ENCODE measurements around the gene AP1B1.

GRCh38 chr22:29379258-29379657, 9.1 kb downstream of the AP1B1 start:
- TF ChIP-seq BHLHE40 (IDR thresholded peaks at IDR 0.05; ENCODE audit: low read depth, low read length) (no peak), CTCF (conservative IDR thresholded peaks at IDR 0.05; ENCODE audit: low read depth, low read length) (no peak), RAD21 (IDR thresholded peaks at IDR 0.05; ENCODE audit: low read length) (no peak), MXI1 (IDR thresholded peaks at IDR 0.05; ENCODE audit: borderline replicate concordance, low read depth, low read length) (no peak), POLR2A (IDR thresholded peaks at IDR 0.05; ENCODE audit: low read depth, low read length) (no peak), MAZ (IDR thresholded peaks at IDR 0.05; ENCODE audit: borderline replicate concordance, low read depth, low read length) (no peak), RCOR1 (IDR thresholded peaks at IDR 0.05; ENCODE audit: insufficient replicate concordance, low read length) (no peak), MAFK (IDR thresholded peaks at IDR 0.05; ENCODE audit: low read depth, low read length) (no peak), CEBPB (IDR thresholded peaks at IDR 0.05; ENCODE audit: low read depth, low read length) (no peak), RFX5 (IDR thresholded peaks at IDR 0.05; ENCODE audit: low read depth, low read length) (no peak), CHD1 (IDR thresholded peaks at IDR 0.05; ENCODE audit: low read depth, low read length) (no peak), SMC3 (IDR thresholded peaks at IDR 0.05; ENCODE audit: low read depth, low read length) (no peak), USF2 (IDR thresholded peaks at IDR 0.05; ENCODE audit: low read depth, low read length) (no peak)

Data from IMR-90 (cell line).